Activated CD8-positive, alpha-beta memory T cell treated with anti-CD3 and anti-CD28 coated beads for 36 hours (primary cell): ENCODE results near the gene HHAT. TPM values are rescaled to one million over a fixed set of nuclear protein-coding genes. Genes with fewer than 3 reads are reported as not detected.

ENCODE experiments used
- CTCF ChIA-PET: fragments of 350-600 bp; sonication (Branson Sonifier 250); formaldehyde crosslinking; loops from one replicate; lab custom pipeline; 2021; ENCODE audit warnings: antibody characterized with exemption; lab: Charles Lee
- POLR2A ChIA-PET: fragments of 350-600 bp; sonication (Branson Sonifier 250); formaldehyde crosslinking; loops from one replicate; lab custom pipeline; 2021; ENCODE audit warnings: antibody characterized with exemption; lab: Charles Lee
- total RNA-seq, 2 experiments: library from RNA; stranded (reverse); gene quantifications; one replicate each; pipeline ENCODE4 v1.2.3, GENCODE V29; 2021

HHAT gene
- total RNA-seq, 2 experiments from 2014 or later = 0.82 to 1.5 TPM

DNA sequence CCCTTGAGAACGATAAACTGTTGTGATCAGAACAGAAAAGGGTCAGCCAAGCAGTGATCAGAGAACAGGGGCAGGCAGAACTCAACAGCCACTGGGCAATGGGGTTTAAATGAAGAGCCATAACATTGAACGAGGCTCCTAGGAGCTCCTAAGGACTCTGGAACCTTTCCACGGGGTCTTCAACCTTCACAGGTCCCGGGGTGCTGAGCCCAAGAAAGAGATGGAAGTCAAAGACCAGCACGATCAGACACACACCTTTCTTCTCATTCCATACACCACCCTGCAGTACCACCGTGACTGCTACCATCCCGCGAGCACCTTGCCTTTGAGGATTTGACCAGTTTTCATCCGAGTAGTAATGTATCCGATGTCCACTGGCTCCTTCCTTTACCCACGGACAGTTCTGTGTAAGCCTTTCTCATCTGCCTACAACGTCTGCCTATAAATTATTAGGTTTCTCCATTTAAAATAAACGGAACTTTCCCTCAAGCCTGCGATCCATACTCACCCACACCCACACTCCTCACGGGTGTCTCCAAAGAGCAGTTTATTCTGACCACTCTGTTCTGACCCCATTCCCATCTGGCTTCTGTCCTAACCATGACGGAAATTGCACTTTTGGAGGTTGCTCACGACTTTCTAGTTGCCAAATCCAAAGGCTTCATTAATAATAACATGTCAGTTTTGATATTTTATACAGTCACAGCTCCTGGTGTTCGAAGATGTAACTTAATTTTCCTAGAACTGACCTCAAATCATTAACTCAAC lies 16.8 kb upstream of the HHAT start:
- CTCF ChIA-PET = interaction anchor here (0.7 to 2.4 kb wide), 5 partner anchors 15 to 492 kb away, joined by 3 to 9 read pairs (median 4); no protein-coding TSS in a partner anchor
- POLR2A ChIA-PET = no interaction called here

DNA sequence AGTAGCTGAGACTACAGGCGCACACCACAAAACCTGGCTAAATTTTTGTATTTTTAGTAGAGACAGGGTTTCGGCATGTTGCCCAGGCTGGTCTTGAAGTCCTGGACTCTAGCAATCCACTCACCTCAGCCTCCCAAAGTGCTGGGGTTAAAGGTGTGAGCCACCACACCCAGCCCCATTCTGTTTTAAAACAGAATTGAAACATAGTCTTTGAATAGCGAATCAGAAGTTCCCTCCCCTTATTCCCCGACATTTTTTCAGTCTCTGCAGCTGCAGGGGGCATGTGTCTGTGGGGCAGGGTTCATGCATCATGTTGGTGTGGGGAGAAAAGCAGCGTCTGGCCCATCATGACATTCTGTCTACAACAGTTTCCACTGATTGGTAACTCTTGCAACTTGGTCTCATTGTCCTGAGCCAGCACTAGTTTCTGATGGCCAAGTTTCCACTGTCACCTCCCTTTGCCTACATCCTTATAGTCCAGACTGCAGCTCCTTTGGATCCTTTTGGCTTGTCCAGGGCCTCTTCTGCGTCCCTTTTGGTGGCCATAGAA lies 15.6 kb upstream of the HHAT start:
- ChIA-PET CTCF (interaction anchor here (1.2 kb wide), 1 partner anchor 21 kb away, joined by 3 read pairs; no protein-coding TSS in a partner anchor), POLR2A (no interaction called here)

DNA sequence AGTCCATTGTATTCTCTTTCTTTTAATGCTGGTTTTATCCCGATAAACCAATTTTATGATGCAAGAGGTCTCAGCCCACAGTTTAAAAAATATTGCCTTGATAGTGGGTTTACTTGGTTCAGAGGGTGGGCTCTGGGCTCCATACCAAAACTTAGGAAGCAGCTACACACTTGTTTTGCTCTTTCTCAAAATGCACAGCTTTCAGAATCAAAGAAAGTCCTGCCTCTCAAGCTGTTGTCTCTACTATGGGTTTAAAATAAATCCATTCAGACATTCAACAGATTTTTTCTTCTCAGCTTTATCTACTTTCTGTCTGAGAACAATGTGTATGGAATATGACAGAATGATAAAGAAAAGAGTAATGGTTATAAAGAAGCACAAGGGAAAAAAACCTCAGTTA lies 14.8 kb upstream of the HHAT start:
- CTCF ChIA-PET = no interaction called here
- POLR2A ChIA-PET = no interaction called here

DNA sequence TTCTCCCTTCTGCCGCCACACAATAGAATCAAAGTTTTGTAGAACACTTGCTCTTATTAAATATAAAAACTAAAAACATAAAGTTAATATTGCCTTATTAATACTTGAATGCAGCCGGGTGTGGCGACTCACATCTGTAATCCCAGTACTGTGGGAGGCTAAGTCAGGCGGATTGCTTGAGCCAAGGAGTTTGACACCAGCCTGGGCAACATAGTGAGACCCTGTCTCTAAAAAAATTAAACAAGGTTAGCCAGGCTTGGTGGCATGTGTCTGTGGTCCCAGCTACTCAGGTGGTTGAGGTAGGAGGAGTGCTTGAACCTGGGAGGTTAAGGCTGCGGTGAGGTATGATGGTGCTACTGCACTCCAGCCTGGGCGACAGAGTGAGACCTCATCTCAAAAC lies 13.2 kb upstream of the HHAT start:
- POLR2A ChIA-PET = no interaction called here
- CTCF ChIA-PET = no interaction called here

DNA sequence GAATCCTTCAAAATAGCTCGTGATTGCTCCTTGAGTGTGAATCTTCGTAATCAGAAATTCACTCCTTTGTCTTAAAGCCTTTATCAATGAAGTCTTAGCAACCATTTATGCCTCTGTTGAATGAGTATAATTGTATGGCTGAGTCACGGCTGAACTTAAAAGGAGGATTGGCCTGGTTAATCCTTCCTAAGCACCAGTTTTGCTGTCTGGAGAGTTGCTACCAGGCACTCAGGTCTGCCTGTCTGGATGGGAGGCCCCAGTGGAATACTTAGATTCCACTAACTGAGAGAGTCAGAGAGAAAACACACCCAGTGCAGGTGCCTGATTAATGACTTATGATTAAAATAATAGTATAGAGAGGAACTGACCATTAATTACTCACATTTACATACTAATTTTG lies 7.6 kb upstream of the HHAT start:
- CTCF ChIA-PET = no interaction called here
- POLR2A ChIA-PET = no interaction called here

DNA sequence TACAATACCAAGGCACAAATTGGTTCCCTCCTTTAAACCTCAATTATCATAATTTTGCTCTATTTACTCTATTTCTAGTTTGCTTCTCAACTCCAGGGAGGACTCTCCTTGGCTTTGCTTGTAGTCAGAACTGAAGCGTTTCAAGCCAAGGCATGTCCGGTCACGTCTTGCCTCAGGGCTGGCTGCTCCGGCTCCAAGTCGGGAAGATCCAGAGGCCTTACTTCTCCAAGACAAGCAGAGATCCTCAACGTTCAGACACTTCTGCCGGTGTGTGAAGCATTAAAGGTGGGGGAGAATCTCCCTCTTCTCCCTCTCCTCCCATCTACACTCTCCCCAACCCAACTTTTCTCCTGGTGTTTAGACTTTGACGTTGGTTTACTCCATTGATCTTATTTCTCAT lies 7.2 kb upstream of the HHAT start:
- POLR2A ChIA-PET = no interaction called here
- CTCF ChIA-PET = interaction anchor here (0.6 kb wide), 1 partner anchor 79 kb away, joined by 3 read pairs; no protein-coding TSS in a partner anchor

DNA sequence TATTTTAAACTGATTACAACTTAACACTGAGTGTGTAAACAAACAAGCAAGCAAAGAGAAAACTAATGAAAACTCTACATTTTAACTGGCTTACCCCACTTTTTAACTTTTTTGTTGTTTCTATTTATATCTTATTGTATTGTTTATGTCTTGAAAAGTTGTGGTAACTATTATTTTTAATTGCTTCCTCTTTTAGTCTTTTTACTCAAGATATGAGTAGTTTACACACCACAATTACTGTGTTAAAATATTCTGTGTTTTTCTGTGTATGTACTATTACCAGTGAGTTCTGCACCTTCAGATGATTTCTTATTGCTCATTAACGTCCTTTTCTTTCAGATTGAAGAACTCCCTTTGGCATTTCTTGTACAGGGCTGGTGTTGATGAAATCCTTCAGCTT lies 4.7 kb upstream of the HHAT start:
- ChIA-PET CTCF (no interaction called here), POLR2A (no interaction called here)

DNA sequence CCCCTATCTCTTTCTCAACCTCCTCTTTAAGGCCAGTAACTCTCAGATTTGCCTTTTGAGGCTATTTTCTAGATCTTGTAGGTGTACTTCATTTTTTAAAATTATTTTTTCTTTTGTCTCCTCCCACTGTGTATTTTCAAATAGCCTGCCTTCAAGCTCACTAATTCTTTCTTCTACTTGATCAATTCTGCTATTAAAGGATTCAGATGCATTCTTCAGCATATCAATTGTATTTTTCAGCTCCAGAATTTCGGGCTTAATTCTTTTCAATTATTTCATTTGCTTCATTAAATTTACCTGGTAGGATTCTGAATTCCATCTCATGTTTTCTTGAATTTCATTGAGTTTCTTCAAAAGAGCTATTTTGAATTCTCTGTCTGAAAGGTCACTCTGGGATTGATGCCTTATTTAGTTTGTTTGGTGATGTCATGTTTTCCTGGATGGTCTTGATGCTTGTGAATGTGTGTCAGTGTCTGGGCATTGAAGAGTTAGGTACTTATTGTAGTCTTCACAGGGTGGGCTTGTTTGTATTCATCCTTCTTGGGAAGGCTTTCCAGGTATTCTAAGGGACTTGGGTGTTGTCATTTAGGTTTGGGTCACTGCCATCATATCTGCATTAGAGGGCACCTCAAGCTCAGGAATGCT lies 3.6 kb upstream of the HHAT start:
- CTCF ChIA-PET = interaction anchor here (0.7 kb wide), 1 partner anchor 759 kb away, joined by 5 read pairs; no protein-coding TSS in a partner anchor
- POLR2A ChIA-PET = no interaction called here

DNA sequence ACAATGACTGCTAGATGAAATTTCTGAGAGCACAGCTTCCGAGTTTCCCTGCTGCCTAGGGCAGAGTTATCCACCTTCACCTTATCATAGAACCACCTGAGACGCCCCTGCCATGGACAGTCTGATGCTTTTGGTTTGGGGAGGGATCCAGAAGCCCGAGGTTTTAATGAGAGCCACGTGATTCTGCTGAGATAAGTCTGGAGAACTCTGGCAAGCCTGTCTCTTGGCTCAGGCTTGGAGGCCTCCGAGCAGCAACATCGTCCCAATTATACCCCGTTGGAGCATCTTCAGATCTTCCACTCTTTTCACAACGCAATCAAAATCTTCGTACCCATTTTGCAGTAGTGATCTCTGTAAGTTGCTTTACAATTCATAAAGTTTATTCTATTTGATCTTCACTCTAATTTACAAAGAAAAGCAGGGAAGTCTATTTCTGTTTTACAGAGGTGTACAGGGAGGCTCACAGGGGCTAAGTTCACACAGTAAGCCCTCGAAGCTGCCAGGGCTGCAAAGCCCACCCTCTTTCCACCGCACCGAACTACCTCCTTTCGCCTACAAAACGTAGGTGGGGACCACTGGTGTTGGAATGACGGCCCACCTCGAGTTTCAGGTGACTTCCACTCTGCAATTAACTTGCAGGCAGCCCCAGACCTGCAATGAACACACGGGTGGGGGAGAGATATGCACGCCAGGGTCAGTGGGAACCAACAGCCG lies 513 bp upstream of the HHAT start:
- POLR2A ChIA-PET = interaction anchor here (1.6 kb wide), 1 partner anchor 46 kb away, joined by 6 read pairs; no protein-coding TSS in a partner anchor
- CTCF ChIA-PET = interaction anchor here (0.9 kb wide), 1 partner anchor 45 kb away, joined by 3 read pairs; no protein-coding TSS in a partner anchor

DNA sequence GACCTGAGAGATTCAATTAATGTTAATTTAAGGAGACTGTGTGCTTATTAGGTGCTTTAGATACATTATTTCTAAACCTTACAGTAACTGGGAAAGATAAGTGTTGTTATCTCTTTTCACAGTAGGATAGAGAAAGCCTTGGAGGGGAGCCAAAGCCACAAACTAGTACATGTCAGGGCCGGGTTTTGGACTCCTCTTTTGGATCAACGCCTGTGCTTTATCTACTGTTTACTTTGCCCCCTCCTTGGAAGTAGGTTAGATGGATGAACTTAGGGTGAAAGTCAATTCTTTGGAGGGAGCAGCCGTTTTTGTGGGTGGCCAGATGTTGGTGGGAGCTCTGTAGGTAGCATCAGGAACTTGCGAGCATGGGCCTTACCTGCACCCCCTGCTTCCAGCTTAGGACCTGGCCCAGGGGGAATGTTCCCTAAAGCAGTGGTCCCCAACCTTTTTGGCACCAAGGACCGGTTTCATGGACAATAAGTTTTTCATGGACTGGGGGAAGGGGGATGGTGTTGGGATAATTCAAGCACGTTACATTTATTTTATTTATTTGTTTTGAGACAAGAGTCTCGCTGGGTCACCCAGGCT lies 1.7 kb downstream of the HHAT start:
- ChIA-PET CTCF (no interaction called here), POLR2A (no interaction called here)

DNA sequence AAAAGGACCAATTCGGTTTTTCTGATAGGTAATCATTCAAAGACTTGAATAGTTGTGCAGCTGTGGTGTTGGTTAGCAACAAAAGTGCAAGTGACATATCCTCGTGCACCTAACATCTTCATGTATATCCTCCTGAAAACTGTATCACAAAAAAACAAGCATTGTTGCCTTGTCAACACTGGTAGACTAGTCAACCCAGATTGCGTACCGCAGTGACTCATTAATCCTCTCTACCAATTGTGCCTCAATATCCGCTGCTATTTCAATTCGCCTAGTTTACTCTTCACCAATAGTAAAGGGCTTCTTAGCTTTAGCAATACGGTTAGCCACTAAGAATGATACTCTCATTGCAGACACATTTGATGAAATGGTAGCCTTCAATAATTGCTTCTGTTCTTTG lies 3.5 kb downstream of the HHAT start:
- POLR2A ChIA-PET = interaction anchor here (0.7 to 1.9 kb wide), 4 partner anchors 10 to 583 kb away, joined by 3 to 25 read pairs (median 8); no protein-coding TSS in a partner anchor
- CTCF ChIA-PET = interaction anchor here (1.6 to 1.9 kb wide), 2 partner anchors 10 to 69 kb away, joined by 6 to 19 read pairs; no protein-coding TSS in a partner anchor

DNA sequence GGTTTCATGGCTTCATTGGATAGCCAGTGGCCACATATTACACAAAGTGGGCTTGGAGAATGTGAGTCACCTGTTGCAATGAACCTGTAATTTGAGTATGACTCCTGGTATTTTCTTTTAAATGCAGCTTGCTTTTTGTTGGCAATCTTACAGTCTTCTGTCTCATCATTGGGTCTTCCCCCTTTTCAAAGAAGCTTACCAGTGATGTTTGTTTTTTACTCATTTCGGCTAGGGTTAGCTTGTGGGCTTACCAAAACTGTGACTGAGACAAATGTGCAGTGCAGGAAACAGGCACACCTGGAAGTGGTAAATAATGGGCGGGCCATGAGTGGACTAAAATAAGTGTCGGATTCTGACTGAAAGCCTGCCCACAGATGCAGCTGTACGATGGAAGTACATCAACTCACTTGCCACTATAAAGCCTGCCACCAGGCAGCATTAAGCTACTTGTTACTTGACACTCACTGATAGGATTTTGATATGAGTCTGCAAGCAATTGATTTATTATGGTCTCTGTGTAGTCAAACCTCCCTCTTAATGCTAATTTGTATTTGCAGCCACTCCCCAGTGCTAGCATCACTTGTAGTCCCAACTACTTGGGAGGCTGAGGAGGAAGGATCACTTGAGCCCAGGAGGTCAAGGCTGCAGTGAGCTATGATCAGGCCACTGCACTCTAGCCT lies 4.2 kb downstream of the HHAT start:
- ChIA-PET POLR2A (interaction anchor here (0.7 to 1.9 kb wide), 5 partner anchors 9 to 583 kb away, joined by 3 to 25 read pairs (median 3); no protein-coding TSS in a partner anchor), CTCF (interaction anchor here (0.8 to 1.9 kb wide), 3 partner anchors 9 to 68 kb away, joined by 3 to 19 read pairs (median 6); no protein-coding TSS in a partner anchor)

DNA sequence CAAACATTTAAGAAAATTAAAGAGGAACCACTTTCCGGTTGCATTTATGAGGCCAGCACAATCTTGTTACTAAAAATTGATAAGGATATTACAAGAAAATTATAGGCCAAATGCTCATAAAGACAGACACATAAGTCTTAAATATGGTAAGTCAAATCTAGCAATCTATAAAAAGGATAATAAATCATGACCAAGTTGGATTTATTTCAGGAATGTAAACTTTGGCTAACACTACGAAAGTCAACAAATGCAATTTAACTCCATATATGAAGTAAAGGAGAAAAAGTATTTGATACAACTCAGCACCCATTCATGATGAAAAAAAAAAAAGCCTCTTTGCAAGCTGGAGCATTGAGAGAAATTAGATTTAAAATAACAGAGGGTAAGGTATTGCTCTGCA lies 6.3 kb downstream of the HHAT start:
- ChIA-PET POLR2A (no interaction called here), CTCF (interaction anchor here (1.2 kb wide), 1 partner anchor 26 kb away, joined by 3 read pairs; no protein-coding TSS in a partner anchor)

DNA sequence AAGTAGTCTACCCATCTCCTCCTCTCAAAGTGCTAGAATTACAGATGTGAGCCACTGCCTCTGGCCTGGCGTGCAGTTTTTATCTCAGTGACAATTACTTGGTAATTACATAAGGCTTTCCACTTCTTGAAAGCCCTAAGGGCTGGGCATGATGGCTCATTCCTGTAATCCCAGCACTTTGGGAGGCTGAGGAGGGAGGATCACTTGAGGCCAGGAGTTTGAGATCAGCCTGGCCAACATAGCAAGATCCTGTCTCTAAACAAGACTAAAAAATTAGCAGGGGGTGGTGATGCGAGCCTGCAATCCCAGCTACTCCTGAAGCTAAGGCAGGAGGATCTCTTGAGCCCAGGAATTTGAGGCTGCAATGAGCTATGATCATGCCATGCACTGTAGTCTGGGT lies 7.7 kb downstream of the HHAT start:
- ChIA-PET CTCF (interaction anchor here (0.8 to 1.2 kb wide), 2 partner anchors 25 to 180 kb away, joined by 3 read pairs; no protein-coding TSS in a partner anchor), POLR2A (interaction anchor here (0.9 kb wide), 1 partner anchor 38 kb away, joined by 3 read pairs; no protein-coding TSS in a partner anchor)

DNA sequence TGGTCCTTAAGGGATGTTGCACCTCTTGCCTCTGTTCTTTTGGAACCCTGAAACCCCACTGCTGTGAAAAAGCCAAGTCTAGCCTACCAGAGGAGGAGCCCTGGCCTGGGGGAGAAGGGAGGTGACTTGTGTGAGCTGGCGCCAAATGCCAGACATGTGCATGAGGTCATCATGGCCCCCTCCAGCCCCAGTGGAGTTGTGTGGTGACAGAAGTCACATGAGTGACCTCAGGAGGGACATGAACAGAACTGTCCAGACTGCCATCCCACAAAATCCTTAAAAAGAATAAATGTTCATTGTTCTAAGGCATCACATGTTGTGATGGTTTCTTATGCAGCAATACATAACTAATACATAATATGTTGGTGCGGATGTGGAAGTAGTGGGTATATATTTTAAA lies 10.8 kb downstream of the HHAT start:
- CTCF ChIA-PET = no interaction called here
- POLR2A ChIA-PET = no interaction called here

DNA sequence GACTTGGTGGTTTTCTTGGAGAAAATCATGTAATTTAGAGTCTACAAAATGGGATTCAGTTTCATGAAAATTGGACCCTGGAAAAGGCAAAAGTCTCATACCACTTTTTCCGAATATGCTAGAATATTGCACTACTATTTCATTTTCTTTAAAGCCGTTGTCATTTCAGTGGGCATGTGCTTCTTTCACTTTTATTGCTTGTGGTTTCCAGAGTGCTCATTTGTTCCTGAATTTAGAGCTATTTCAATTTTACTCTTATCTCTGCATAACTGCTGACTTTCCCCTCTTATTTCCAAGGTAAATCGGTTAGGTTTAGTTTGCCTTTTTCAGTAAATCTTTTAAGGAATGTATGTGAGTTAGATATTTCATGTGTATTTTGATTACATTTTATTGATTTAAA lies 11.6 kb downstream of the HHAT start:
- POLR2A ChIA-PET = interaction anchor here (1.5 to 3.7 kb wide), 2 partner anchors 8 to 34 kb away, joined by 25 to 26 read pairs; no protein-coding TSS in a partner anchor
- CTCF ChIA-PET = interaction anchor here (0.7 to 4.2 kb wide), 5 partner anchors 8 to 570 kb away, joined by 3 to 19 read pairs (median 5); no protein-coding TSS in a partner anchor

DNA sequence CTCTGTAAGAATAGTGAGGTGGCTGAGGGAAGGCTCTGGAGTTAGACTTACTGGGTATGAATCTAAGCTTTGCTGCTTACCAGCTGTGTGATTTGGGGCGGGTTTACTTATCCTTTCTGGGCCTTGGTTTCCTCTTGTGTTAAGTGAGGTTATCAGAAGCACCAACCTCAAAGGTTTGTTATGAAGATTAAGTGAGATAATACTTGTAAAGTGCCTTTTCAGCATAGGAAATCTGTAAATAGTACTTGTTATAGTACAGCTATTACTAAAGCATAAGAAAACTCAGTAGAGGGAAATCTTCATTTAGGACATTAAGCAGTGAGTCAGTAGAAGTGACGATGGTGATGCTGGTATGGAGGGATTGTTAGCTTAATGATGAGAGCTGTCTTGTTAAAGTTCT lies 12.1 kb downstream of the HHAT start:
- CTCF ChIA-PET = interaction anchor here (1.1 to 4.2 kb wide), 4 partner anchors 8 to 571 kb away, joined by 3 to 19 read pairs (median 5); no protein-coding TSS in a partner anchor

More for the DNA sequence above, 12.1 kb downstream of the HHAT start:
- POLR2A ChIA-PET = interaction anchor here (1.3 to 3.7 kb wide), 3 partner anchors 8 to 33 kb away, joined by 4 to 26 read pairs (median 25); partner anchors contain the start of gene HHAT
